GM12873 (cell line): ENCODE data around the gene CDH4.

Source experiments
- CTCF ChIP-seq: IDR thresholded peaks from 2 replicates; pipeline ENCODE4 v1.5.1; 2012; ENCODE audit warnings: low read depth, mild to moderate bottlenecking, moderate library complexity, low read length, control low read depth; ENCODE audit not compliant: insufficient read depth; ENCODE audit errors: missing control alignments

Gene CDH4

DNA sequence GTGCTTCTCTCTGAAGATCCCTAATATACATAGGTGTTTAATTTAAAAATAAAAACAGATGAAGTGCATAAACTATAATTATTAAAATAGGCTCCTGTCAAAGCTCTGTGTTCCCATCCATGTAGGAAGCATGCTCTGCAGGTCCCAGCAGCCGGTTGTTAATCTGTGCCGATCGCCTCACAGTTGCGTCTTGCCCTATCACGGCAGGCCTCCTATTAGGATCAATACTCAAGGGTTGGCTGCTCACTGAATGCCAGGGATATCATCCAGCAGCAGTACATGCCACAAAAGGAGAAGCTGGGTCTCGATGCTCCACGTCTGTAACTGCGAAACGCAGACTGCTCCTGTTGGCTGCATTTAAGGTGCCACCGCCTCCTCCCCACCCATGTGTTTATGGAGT lies 369.8 kb downstream of the CDH4 start:
- TF ChIP-seq CTCF = no peak

GRCh38 chr20:61623451-61623850 lies 371.4 kb downstream of the CDH4 start:
- TF ChIP-seq CTCF = no peak

DNA sequence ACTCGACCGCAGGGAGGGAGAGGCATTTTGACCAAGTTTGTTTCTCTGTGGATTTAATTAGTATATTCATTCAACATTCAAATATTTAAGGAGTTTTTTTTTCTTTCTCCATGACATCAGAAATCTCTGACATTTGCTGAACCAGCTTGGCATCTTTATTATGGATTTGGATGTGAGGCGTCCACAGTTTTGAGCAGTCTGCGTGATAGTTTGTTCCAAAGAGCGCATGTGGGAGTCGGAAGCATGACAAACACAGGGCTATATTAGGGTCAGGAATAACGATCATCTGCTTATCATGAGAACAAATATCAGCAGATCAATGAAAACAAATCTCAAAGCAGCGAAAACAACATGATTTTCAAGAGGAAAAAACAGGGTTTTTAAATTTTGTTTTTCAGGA lies 373.2 kb downstream of the CDH4 start:
- TF ChIP-seq CTCF = no peak

DNA sequence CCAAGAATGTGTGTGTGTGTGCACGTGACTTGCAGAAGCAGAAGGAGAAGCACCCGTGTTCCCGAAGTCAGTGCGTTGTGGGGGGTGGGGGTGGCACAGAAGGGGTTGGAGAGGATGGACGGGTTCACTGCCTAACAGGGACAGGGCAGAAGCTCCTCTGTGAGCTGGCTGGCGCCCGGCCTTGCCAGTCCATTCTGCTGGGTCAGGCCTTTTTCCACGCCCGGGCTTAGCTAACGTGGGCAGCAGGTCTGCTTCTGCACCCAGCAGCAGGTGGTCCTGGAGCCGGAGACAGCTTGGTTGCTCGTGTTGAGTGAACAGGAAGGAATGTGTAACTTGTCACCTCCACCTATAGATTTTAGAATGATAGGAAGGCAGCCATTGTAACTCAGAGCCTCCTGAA lies 374.4 kb downstream of the CDH4 start:
- TF ChIP-seq CTCF = no peak

DNA sequence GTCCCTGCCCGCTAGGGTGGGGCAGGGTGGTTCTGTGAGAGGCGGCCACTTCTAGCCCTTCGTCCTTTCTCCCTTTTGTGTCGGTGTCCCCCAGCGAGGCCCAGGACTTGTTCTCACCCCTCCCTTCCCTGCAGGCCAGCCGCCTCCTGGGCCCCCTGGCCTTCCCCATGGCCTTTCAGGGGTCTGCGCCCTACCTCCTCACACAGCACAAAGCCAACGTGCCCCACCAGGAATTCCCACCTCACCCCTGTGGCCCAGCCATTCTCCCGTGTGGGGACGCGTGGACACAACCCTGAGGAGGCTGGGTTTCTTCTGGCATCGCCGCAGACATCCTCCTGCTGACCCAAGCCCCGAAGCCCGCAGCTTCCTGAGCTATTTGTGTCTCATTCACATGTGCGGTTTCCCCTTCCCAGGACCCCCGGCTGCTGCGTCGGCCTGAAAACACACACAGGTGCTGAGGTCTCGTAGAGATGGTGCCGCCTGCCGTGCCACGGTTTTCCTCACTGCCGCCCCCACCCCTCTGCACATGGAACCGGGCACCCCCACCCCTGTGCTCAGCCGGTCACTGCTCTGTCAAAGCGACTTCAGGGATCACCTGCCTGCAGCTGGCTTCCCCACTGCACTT lies 375.8 kb downstream of the CDH4 start:
- no peak for TF ChIP-seq CTCF

- no peak for TF ChIP-seq CTCF
Measured at GRCh38 chr20:61628480-61628879, 376.4 kb downstream of the CDH4 start.

DNA sequence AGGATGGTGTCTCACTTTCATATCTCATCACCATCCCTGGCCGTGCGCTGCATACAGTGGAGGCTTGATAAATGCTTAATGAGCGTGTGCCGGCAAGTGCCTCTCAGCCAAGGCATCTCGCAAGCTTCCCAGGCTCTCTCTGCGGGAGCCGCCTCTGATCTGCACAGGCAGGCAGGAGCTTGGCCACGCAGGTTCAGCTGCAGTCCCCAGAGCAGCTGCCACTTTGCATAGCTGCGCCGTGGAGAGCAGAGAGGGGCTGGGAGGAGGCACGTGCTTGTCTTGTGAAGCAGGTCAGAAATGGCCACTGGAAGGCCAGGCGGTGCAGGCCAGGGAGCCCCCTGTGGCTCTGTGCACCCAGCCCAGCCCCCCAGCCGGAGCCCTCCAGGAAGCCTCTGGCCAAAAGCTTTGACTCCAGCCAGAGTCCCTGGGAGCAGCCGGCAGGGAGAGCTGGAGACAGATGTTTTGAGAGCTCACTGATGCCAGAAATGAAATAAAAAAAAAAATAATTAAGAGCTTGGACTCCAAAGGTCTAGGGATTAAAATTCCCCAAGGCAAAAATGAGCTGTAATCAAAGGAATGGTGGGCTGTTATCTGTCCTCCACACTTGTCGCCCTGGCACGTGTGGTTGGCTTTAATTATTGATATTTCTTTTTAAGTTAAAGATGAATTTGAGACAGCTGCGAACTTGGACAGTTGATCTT lies 377.0 kb downstream of the CDH4 start:
- TF ChIP-seq CTCF = no peak
